Measurements from ENCODE around the gene FUT9.

FUT9 gene

GRCh38 chr6:96015518-96016333, at the start of gene FUT9:
FUT9 (plus strand) TSS chr6:96015974; CDS start chr6:96203156, 187,182 bp downstream.
- no peak for DNase-seq (ENCODE audit: low spot score)

GRCh38 chr6:95967594-95967993, 48.2 kb upstream of the FUT9 start:
- no peak for DNase-seq (ENCODE audit: low spot score)

- no peak for DNase-seq (ENCODE audit: low spot score)
Observed at GRCh38 chr6:95973976-95974375, 41.8 kb upstream of the FUT9 start.

GRCh38 chr6:95978230-95978629, 37.5 kb upstream of the FUT9 start:
- DNase-seq (ENCODE audit: low spot score) = no peak

GRCh38 chr6:95991906-95992305, 23.9 kb upstream of the FUT9 start:
- DNase-seq (ENCODE audit: low spot score) = no peak

- DNase-seq (ENCODE audit: low spot score) = no peak
Observed at GRCh38 chr6:95994151-95994550, 21.6 kb upstream of the FUT9 start.

- DNase-seq (ENCODE audit: low spot score) = no peak
Observed at GRCh38 chr6:95998133-95998532, 17.6 kb upstream of the FUT9 start.

- no peak for DNase-seq (ENCODE audit: low spot score)
Observed at GRCh38 chr6:96001891-96002575, 13.7 kb upstream of the FUT9 start.

GRCh38 chr6:96002576-96002910, 13.2 kb upstream of the FUT9 start:
- no peak for DNase-seq (ENCODE audit: low spot score)

- DNase-seq (ENCODE audit: low spot score) = no peak
Observed at GRCh38 chr6:96002912-96003311, 12.9 kb upstream of the FUT9 start.

GRCh38 chr6:96007663-96008062, 8.1 kb upstream of the FUT9 start:
- DNase-seq (ENCODE audit: low spot score) = no peak

- no peak for DNase-seq (ENCODE audit: low spot score)
Observed at GRCh38 chr6:96013531-96013930, 2.2 kb upstream of the FUT9 start.

- no peak for DNase-seq (ENCODE audit: low spot score)
Observed at GRCh38 chr6:96014846-96015517, 792 bp upstream of the FUT9 start.

GRCh38 chr6:96016334-96017069, 728 bp downstream of the FUT9 start:
- no peak for DNase-seq (ENCODE audit: low spot score)

- DNase-seq (ENCODE audit: low spot score) = no peak
Observed at GRCh38 chr6:96017070-96017359, 1.2 kb downstream of the FUT9 start.

GRCh38 chr6:96022225-96022624, 6.5 kb downstream of the FUT9 start:
- DNase-seq (ENCODE audit: low spot score) = no peak

GRCh38 chr6:96032661-96033060, 16.9 kb downstream of the FUT9 start:
- DNase-seq (ENCODE audit: low spot score) = no peak

GRCh38 chr6:96051555-96051954, 35.8 kb downstream of the FUT9 start:
- DNase-seq (ENCODE audit: low spot score) = no peak

GRCh38 chr6:96058082-96058481, 42.3 kb downstream of the FUT9 start:
- no peak for DNase-seq (ENCODE audit: low spot score)

GRCh38 chr6:96059586-96059985, 43.8 kb downstream of the FUT9 start:
- DNase-seq (ENCODE audit: low spot score) = no peak

- no peak for DNase-seq (ENCODE audit: low spot score)
Observed at GRCh38 chr6:96060249-96060648, 44.5 kb downstream of the FUT9 start.

GRCh38 chr6:96065213-96065612, 49.4 kb downstream of the FUT9 start:
- DNase-seq (ENCODE audit: low spot score) = no peak

GRCh38 chr6:96066376-96066775, 50.6 kb downstream of the FUT9 start:
- no peak for DNase-seq (ENCODE audit: low spot score)
